Measurements from ENCODE around the gene TLX3.

TLX3 gene

DNA sequence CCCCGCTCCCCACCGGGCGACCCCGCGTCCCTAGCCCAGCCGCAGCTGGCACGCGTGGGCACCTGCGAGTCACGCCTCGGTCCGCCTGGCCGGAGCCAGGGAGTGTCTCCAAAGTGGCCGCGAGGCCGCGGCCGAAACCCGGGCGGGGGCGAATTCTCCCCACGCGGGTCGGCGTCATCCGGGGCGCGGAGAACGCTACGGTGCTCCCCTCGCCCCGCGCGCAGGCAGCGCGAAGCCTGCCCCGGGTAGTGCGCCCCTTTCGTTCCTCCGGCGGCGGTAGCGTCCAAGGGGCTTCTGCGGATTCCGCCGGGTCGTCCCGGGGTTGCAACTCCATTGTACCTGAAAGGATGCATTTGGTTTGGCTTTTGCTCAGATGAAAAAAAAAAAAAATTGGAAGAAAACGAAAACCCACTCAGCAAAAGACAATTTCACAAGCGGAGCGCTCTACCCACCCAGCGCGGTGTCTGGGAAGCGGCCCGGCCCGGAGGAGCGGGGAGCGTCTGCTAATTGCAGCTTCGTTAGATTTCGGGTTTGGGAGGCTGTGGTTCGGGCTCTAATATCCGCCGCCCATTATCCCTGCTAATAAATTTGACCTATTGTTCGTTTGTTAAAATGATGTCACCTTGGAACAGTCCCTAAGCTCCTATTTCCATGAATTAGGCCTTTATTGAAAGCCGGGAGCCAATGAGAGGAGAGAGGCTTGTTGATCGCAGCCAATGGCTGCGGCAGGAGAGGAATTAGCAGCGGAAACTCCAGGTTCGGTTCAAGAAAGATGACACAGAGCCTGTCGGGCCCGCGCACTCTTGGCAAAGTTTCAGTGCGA lies at the start of gene TLX3:
Gene TLX3 (plus strand): TSS at position 796 of the 823 bp plus-strand sequence. CDS start 118 bp downstream, outside the sequence.
- no peak for DNase-seq (ENCODE audit: low read depth in 2 of 2)
- no peak within 1 kb of the TSS for H3K4me3 ChIP-seq (replicated peaks in 1 of 2; ENCODE audit: low read depth in 2 of 2, low read length in 2 of 2)
- TF ChIP-seq, protein P1, sequence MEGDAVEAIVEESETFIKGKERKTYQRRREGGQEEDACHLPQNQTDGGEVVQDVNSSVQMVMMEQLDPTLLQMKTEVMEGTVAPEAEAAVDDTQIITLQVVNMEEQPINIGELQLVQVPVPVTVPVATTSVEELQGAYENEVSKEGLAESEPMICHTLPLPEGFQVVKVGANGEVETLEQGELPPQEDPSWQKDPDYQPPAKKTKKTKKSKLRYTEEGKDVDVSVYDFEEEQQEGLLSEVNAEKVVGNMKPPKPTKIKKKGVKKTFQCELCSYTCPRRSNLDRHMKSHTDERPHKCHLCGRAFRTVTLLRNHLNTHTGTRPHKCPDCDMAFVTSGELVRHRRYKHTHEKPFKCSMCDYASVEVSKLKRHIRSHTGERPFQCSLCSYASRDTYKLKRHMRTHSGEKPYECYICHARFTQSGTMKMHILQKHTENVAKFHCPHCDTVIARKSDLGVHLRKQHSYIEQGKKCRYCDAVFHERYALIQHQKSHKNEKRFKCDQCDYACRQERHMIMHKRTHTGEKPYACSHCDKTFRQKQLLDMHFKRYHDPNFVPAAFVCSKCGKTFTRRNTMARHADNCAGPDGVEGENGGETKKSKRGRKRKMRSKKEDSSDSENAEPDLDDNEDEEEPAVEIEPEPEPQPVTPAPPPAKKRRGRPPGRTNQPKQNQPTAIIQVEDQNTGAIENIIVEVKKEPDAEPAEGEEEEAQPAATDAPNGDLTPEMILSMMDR (IDR thresholded peaks at IDR 0.05; ENCODE audit: low read depth, low read length) = no peak

DNA sequence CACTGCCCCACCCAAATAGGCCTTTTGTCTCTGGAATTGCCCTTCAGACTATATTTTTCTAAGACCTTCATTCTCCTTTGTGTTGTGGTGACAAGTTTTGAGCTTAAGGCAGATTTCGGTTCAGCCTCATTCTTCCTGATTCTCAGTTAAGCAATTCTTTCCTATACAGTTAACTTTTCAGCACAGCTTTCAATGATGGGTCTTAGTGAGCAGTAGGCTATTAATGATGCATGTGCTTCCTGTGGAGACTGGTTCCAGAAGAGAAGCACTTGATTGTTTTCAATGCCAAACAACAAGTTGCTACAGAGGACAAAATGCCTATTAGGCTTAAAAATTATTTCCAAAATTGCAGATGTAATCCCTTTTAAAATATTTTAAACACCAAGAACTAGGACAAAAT lies 47.7 kb upstream of the TLX3 start:
- no peak for DNase-seq (ENCODE audit: low read depth in 2 of 2)
- TF ChIP-seq, protein P1 (IDR thresholded peaks at IDR 0.05; ENCODE audit: low read depth, low read length) = no peak
- no peak overlapping the region for H3K4me3 ChIP-seq (replicated peaks in 1 of 2; ENCODE audit: low read depth in 2 of 2, low read length in 2 of 2)

DNA sequence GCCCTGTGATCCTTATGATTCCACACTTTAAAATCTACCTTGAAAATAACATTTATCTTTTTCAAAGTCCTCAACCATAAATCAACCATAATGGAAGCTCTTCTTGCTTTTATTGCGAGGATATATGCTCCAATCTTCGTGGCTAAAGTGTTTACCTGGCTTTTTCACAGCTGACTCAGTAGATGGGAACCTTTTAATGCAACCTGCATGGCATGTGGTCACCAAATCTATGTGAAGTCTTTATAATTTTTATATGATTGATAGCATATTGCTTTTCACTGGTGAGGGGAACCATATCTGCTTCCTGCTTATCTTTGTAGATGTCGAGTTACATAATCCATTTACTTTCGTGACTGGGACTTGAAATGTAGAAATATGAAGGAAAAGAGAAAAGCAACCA lies 47.1 kb upstream of the TLX3 start:
- TF ChIP-seq, protein P1 (IDR thresholded peaks at IDR 0.05; ENCODE audit: low read depth, low read length) = no peak
- no peak overlapping the region for H3K4me3 ChIP-seq (replicated peaks in 1 of 2; ENCODE audit: low read depth in 2 of 2, low read length in 2 of 2)
- DNase-seq (ENCODE audit: low read depth in 2 of 2) = no peak

DNA sequence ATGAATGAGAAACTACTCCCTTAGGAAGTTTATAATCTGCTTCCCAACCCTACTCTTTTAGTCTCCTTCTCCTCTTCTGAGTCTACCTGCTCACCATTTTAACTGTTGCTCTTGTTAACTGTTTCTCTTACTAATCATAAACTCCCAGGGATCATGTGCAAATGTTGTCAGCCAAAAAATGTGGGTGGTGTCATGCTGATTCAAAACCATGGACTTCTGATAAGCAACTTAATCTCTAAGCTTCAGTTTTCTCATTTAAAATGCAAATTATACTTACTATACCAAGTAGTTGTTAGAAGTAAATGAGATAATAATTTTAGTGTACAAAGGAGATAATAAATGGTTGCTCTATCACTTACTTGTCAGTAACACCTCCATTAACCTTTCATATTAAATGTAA lies 45.9 kb upstream of the TLX3 start:
- H3K4me3 ChIP-seq (replicated peaks in 1 of 2; ENCODE audit: low read depth in 2 of 2, low read length in 2 of 2) = no peak overlapping the region
- no peak for DNase-seq (ENCODE audit: low read depth in 2 of 2)
- TF ChIP-seq, protein P1 (IDR thresholded peaks at IDR 0.05; ENCODE audit: low read depth, low read length) = no peak

DNA sequence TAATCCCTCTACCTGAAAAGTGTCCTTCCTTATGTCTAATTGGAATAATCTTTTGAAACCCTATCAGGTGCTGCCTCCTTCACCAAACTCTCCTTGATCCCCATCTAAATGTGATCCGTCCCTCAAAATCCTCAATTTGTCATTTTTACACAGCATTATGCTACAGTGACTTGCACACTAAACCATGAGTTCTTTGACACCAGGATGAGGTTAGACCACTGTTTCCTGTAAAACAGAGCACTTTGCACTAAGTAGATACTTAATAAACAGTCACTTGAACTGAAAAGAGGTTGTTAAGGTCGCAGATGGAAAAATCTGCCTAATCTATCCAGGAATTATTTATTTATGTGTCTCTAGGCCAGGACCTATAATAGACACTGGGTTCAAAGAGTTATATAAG lies 44.2 kb upstream of the TLX3 start:
- TF ChIP-seq, protein P1 (IDR thresholded peaks at IDR 0.05; ENCODE audit: low read depth, low read length) = no peak
- H3K4me3 ChIP-seq (replicated peaks in 1 of 2; ENCODE audit: low read depth in 2 of 2, low read length in 2 of 2) = no peak overlapping the region
- no peak for DNase-seq (ENCODE audit: low read depth in 2 of 2)

DNA sequence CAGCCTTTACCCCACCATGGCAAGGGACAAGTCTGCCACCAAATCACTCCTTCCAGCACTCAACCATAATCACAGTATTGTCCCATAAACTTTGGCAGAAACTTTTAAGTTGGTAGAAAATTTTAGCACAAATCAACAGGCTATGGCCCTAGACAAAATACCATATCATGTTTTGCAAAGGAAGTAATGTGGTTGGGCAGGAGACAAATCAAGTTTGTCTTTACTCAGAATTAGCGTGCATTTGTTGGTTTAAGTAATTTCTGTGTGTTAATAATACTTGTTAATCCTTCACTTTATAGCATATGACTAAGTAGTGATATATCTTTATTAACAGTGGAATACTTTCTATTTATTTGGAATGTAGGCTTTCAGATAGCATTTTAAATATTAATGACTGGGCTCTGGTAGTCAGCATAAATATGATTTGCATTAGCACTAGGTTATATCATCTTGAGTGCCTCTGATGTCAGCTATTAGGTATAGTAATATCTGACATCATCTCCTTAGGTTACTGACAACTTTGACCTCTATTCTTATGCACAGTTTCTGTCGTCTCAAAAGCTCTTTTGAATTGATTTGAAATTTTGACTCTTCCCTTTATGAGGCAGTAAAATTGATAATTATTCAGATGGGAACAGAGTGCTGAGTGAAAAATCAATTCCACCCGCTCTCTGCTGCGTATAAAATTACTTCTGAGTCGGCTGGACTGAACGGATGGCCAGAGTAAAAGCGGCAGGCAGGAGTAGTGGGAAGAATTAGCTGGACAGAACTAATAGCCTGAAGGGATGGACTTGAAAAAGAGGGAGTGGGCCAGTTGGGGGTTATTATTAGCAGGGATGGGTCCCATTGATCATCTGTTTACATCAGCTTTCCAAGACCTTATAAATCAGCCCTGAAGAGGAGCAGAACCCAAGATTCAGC lies 40.1 kb upstream of the TLX3 start:
- no peak for DNase-seq (ENCODE audit: low read depth in 2 of 2)
- H3K4me3 ChIP-seq (replicated peaks in 1 of 2; ENCODE audit: low read depth in 2 of 2, low read length in 2 of 2) = no peak overlapping the region
- TF ChIP-seq, protein P1 (IDR thresholded peaks at IDR 0.05; ENCODE audit: low read depth, low read length) = no peak

All from cardiac fibroblast (primary cell).